Measurements from ENCODE around the gene PRRC1. TPM values are rescaled to one million over a fixed set of nuclear protein-coding genes. Genes with fewer than 3 reads are reported as not detected.

PRRC1 gene
- total and polyA plus RNA-seq, 9 donors = 38.2 to 65.8 (median 52.8) TPM

GRCh38 chr5:127572930-127573329 is 55.5 kb downstream of the PRRC1 start:
- no peak overlapping the region for H3K4me3 ChIP-seq (ENCODE audit: low read length)
- no CpG with 5 or more reads among the region's 2 CpGs for WGBS (ENCODE audit: insufficient coverage)
- H3K4me1 ChIP-seq (ENCODE audit: control insufficient read depth, insufficient read depth, low read length) = no peaks in the 10 kb centered on the region
- no peak overlapping the region for H3K27ac ChIP-seq (ENCODE audit: low read length)
- peaks cover 7% of the 10 kb centered on the region for H3K9me3 ChIP-seq (replicated peaks; ENCODE audit: control insufficient read depth, low read depth, low read length)
- H3K36me3 ChIP-seq (ENCODE audit: control insufficient read depth, insufficient read depth, low read length) = no peaks in the 10 kb centered on the region
- no peaks in the 10 kb centered on the region for H3K27me3 ChIP-seq (ENCODE audit: control insufficient read depth, insufficient read depth, low read length)
- no peak for DNase-seq

- Histone ChIP-seq H3K4me3 (ENCODE audit: low read length) (no peak overlapping the region), H3K27me3 (ENCODE audit: control insufficient read depth, insufficient read depth, low read length) (no peaks in the 10 kb centered on the region), H3K36me3 (ENCODE audit: control insufficient read depth, insufficient read depth, low read length) (no peaks in the 10 kb centered on the region), H3K9me3 (replicated peaks; ENCODE audit: control insufficient read depth, low read depth, low read length) (peaks cover 7% of the 10 kb centered on the region), H3K27ac (ENCODE audit: low read length) (no peak overlapping the region), H3K4me1 (ENCODE audit: control insufficient read depth, insufficient read depth, low read length) (no peaks in the 10 kb centered on the region)
- no peak for DNase-seq
- 100% methylated on average over 1 of the region's 5 CpGs for WGBS (ENCODE audit: insufficient coverage)
These were observed 57.6 kb downstream of the PRRC1 start for GRCh38 chr5:127574852-127575679.

- Histone ChIP-seq H3K36me3 (ENCODE audit: control insufficient read depth, insufficient read depth, low read length) (no peaks in the 10 kb centered on the region), H3K27ac (ENCODE audit: low read length) (no peak overlapping the region), H3K4me1 (ENCODE audit: control insufficient read depth, insufficient read depth, low read length) (no peaks in the 10 kb centered on the region), H3K9me3 (replicated peaks; ENCODE audit: control insufficient read depth, low read depth, low read length) (peaks cover 7% of the 10 kb centered on the region), H3K4me3 (ENCODE audit: low read length) (no peak overlapping the region), H3K27me3 (ENCODE audit: control insufficient read depth, insufficient read depth, low read length) (no peaks in the 10 kb centered on the region)
- WGBS (ENCODE audit: insufficient coverage) = no CpG with 5 or more reads among the region's 1 CpG
- DNase-seq = no peak
These were observed 60.0 kb downstream of the PRRC1 start for GRCh38 chr5:127577458-127577857.

- H3K4me3 ChIP-seq (ENCODE audit: low read length) = no peak overlapping the region
- no peak for DNase-seq
- no peak overlapping the region for H3K27ac ChIP-seq (ENCODE audit: low read length)
- H3K4me1 ChIP-seq (ENCODE audit: control insufficient read depth, insufficient read depth, low read length) = no peaks in the 10 kb centered on the region
- no CpG with 5 or more reads among the region's 2 CpGs for WGBS (ENCODE audit: insufficient coverage)
- no peaks in the 10 kb centered on the region for H3K36me3 ChIP-seq (ENCODE audit: control insufficient read depth, insufficient read depth, low read length)
- H3K9me3 ChIP-seq (replicated peaks; ENCODE audit: control insufficient read depth, low read depth, low read length) = no peaks in the 10 kb centered on the region
- no peaks in the 10 kb centered on the region for H3K27me3 ChIP-seq (ENCODE audit: control insufficient read depth, insufficient read depth, low read length)
These were observed 63.3 kb downstream of the PRRC1 start for GRCh38 chr5:127580731-127581130.

GRCh38 chr5:127581450-127581849 is 64.0 kb downstream of the PRRC1 start:
- Histone ChIP-seq H3K27ac (ENCODE audit: low read length) (no peak overlapping the region), H3K4me3 (ENCODE audit: low read length) (no peak overlapping the region), H3K27me3 (ENCODE audit: control insufficient read depth, insufficient read depth, low read length) (no peaks in the 10 kb centered on the region), H3K36me3 (ENCODE audit: control insufficient read depth, insufficient read depth, low read length) (no peaks in the 10 kb centered on the region), H3K9me3 (replicated peaks; ENCODE audit: control insufficient read depth, low read depth, low read length) (no peaks in the 10 kb centered on the region), H3K4me1 (ENCODE audit: control insufficient read depth, insufficient read depth, low read length) (no peaks in the 10 kb centered on the region)
- whole genome bisulfite sequencing (ENCODE audit: insufficient coverage) = 50% methylated on average over 1 of the region's 2 CpGs
- DNase-seq = no peak

- H3K9me3 ChIP-seq (replicated peaks; ENCODE audit: control insufficient read depth, low read depth, low read length) = no peaks in the 10 kb centered on the region
- no peak for DNase-seq
- no peak overlapping the region for H3K4me3 ChIP-seq (ENCODE audit: low read length)
- no peaks in the 10 kb centered on the region for H3K36me3 ChIP-seq (ENCODE audit: control insufficient read depth, insufficient read depth, low read length)
- H3K27ac ChIP-seq (ENCODE audit: low read length) = no peak overlapping the region
- 100% methylated on average over 2 of the region's 3 CpGs for WGBS (ENCODE audit: insufficient coverage)
- no peaks in the 10 kb centered on the region for H3K4me1 ChIP-seq (ENCODE audit: control insufficient read depth, insufficient read depth, low read length)
- no peaks in the 10 kb centered on the region for H3K27me3 ChIP-seq (ENCODE audit: control insufficient read depth, insufficient read depth, low read length)
These were observed 65.4 kb downstream of the PRRC1 start for GRCh38 chr5:127582773-127583370.

- Histone ChIP-seq H3K27me3 (ENCODE audit: control insufficient read depth, insufficient read depth, low read length) (no peaks in the 10 kb centered on the region), H3K4me3 (ENCODE audit: low read length) (no peak overlapping the region), H3K27ac (ENCODE audit: low read length) (no peak overlapping the region), H3K9me3 (replicated peaks; ENCODE audit: control insufficient read depth, low read depth, low read length) (no peaks in the 10 kb centered on the region), H3K4me1 (ENCODE audit: control insufficient read depth, insufficient read depth, low read length) (no peaks in the 10 kb centered on the region), H3K36me3 (ENCODE audit: control insufficient read depth, insufficient read depth, low read length) (no peaks in the 10 kb centered on the region)
- DNase-seq = no peak
- no CpG with 5 or more reads among the region's 1 CpG for WGBS (ENCODE audit: insufficient coverage)
These were observed 66.4 kb downstream of the PRRC1 start for GRCh38 chr5:127583866-127584265.

GRCh38 chr5:127585661-127586060 is 68.2 kb downstream of the PRRC1 start:
- no peaks in the 10 kb centered on the region for H3K36me3 ChIP-seq (ENCODE audit: control insufficient read depth, insufficient read depth, low read length)
- H3K9me3 ChIP-seq (replicated peaks; ENCODE audit: control insufficient read depth, low read depth, low read length) = no peaks in the 10 kb centered on the region
- no peak overlapping the region for H3K27ac ChIP-seq (ENCODE audit: low read length)
- DNase-seq = no peak
- H3K4me3 ChIP-seq (ENCODE audit: low read length) = no peak overlapping the region
- 17% methylated on average over 1 of the region's 3 CpGs for WGBS (ENCODE audit: insufficient coverage)
- no peaks in the 10 kb centered on the region for H3K27me3 ChIP-seq (ENCODE audit: control insufficient read depth, insufficient read depth, low read length)
- no peaks in the 10 kb centered on the region for H3K4me1 ChIP-seq (ENCODE audit: control insufficient read depth, insufficient read depth, low read length)

GRCh38 chr5:127586066-127586770 is 68.8 kb downstream of the PRRC1 start:
- Histone ChIP-seq H3K36me3 (ENCODE audit: control insufficient read depth, insufficient read depth, low read length) (no peaks in the 10 kb centered on the region), H3K27me3 (ENCODE audit: control insufficient read depth, insufficient read depth, low read length) (no peaks in the 10 kb centered on the region), H3K4me1 (ENCODE audit: control insufficient read depth, insufficient read depth, low read length) (no peaks in the 10 kb centered on the region), H3K27ac (ENCODE audit: low read length) (no peak overlapping the region), H3K9me3 (replicated peaks; ENCODE audit: control insufficient read depth, low read depth, low read length) (no peaks in the 10 kb centered on the region), H3K4me3 (ENCODE audit: low read length) (no peak overlapping the region)
- DNase-seq = no peak
- WGBS (ENCODE audit: insufficient coverage) = no CpG with 5 or more reads among the region's 5 CpGs

- DNase-seq = no peak
- Histone ChIP-seq H3K9me3 (replicated peaks; ENCODE audit: control insufficient read depth, low read depth, low read length) (no peaks in the 10 kb centered on the region), H3K4me3 (ENCODE audit: low read length) (no peak overlapping the region), H3K4me1 (ENCODE audit: control insufficient read depth, insufficient read depth, low read length) (no peaks in the 10 kb centered on the region), H3K36me3 (ENCODE audit: control insufficient read depth, insufficient read depth, low read length) (no peaks in the 10 kb centered on the region), H3K27me3 (ENCODE audit: control insufficient read depth, insufficient read depth, low read length) (no peaks in the 10 kb centered on the region), H3K27ac (ENCODE audit: low read length) (no peak overlapping the region)
These were observed 69.4 kb downstream of the PRRC1 start for GRCh38 chr5:127586811-127587210.

All from muscle of leg (tissue), 11 donors.